ENCODE measurements around the gene IGSF10. TPM values are rescaled to one million over a fixed set of nuclear protein-coding genes. Genes with fewer than 3 reads are reported as not detected.
A peak's percentile ranks its signal among the peaks of the same experiment; 100 is the strongest.

IGSF10 gene
- total RNA-seq, 1 experiment from 2014 or later, result not detected

GRCh38 chr3:151476344-151477018 is 15.6 kb upstream of the IGSF10 start:
- in situ Hi-C loops (cut with HindIII; ENCODE audit: low pct_unique_long_range_greater_than_20kb, low sequenced_read_pairs), result no loop called here
- no peak for DNase-seq (ENCODE audit: low read depth)

GRCh38 chr3:151468284-151468917 is 7.5 kb upstream of the IGSF10 start:
- in situ Hi-C loops (cut with HindIII; ENCODE audit: low pct_unique_long_range_greater_than_20kb, low sequenced_read_pairs), result no loop called here
- DNase-seq (ENCODE audit: low read depth), result peak; percentile 16

DNA sequence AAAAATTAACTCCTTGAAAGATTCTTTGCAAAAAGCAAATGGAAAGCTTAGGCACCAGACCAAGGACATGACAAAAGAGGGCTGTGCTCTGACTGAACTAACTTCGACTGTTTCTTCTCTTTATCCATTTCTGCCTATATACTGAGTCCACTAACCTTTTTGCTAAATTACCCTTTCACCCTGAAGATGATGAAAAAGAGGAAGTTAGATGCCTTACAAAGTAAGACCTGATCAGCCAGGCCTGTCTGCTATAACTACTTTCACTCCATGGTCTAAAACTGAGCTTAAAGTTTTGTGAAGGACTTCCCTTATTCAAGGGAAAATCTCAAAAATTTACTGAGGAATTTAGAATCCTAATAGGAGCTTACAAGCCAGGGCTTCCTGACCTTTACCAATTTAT is 6.2 kb upstream of the IGSF10 start:
- in situ Hi-C loops (cut with HindIII; ENCODE audit: low pct_unique_long_range_greater_than_20kb, low sequenced_read_pairs), result no loop called here

GRCh38 chr3:151462991-151463390 is 2.1 kb upstream of the IGSF10 start:
- in situ Hi-C loops (cut with HindIII; ENCODE audit: low pct_unique_long_range_greater_than_20kb, low sequenced_read_pairs), result no loop called here

More for the DNA sequence above, 6.2 kb upstream of the IGSF10 start:
- no peak for DNase-seq (ENCODE audit: low read depth)

DNA sequence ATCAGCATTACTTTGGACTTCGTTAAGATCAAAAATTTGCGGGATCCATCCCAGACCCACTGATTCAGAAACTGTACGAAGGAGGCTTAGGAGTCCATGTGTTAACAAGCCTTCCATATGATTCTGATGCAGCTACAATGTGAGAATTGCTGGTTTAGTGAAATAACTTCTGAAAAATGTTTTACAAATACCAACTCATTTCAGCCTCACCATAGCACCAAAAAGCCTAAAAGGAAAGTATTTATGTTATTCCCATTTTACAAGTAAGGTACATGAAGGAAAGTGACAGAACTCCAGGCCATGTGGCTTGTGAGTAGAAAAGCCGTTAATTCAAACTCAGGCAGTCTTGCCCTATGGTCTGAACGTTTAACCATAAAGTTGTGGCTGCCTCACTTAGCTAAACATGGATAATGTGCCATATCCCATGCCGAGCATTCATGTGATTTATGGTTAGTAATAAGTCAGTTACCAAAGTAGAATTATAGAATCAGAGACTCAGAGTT is 1.5 kb upstream of the IGSF10 start:
- DNase-seq (ENCODE audit: low read depth), result no peak
- in situ Hi-C loops (cut with HindIII; ENCODE audit: low pct_unique_long_range_greater_than_20kb, low sequenced_read_pairs), result no loop called here

More at GRCh38 chr3:151462991-151463390, 2.1 kb upstream of the IGSF10 start:
- no peak for DNase-seq (ENCODE audit: low read depth)

- in situ Hi-C loops (cut with HindIII; ENCODE audit: low pct_unique_long_range_greater_than_20kb, low sequenced_read_pairs), result no loop called here
- no peak for DNase-seq (ENCODE audit: low read depth)
These were observed 633 bp downstream of the IGSF10 start for GRCh38 chr3:151460228-151460627.

DNA sequence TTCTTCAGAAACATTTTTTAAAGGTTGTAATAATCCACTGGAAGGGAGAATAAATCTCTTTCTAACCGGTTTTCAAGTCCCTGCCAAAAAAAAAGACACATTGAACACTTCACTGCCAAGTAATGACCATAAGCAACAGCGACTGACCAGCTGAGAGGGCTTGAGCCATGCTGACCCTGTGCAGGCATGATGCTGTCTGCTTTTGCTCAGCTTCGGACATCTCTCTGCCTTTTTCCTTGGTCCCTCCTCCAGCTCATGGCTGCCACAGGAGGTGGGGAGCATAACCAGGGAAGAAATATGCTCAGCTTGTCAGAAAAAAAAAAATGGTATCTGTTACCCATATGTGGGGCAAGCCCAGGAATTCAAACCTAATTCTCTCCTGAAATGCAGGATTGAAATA is 1.5 kb downstream of the IGSF10 start:
- in situ Hi-C loops (cut with HindIII; ENCODE audit: low pct_unique_long_range_greater_than_20kb, low sequenced_read_pairs), result no loop called here
- DNase-seq (ENCODE audit: low read depth), result no peak

DNA sequence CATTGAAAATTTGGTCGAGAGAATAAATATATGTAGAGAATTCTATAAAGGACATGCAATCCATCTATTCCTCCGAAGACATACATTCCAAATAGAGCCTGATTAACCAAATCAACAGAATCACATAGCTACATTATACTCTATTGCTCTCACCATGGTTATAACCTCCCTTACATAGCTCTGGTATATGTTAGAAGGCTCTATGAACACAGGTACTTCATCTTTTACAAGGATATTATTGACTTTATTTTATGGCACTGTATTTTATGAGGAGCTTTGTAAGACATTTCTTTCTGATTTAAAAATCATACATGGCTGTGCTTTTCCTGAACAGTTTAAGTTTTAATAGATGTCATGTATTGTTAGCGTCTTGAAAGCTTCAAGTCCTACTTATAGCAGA is 4.8 kb downstream of the IGSF10 start:
- in situ Hi-C loops (cut with HindIII; ENCODE audit: low pct_unique_long_range_greater_than_20kb, low sequenced_read_pairs), result no loop called here

DNA sequence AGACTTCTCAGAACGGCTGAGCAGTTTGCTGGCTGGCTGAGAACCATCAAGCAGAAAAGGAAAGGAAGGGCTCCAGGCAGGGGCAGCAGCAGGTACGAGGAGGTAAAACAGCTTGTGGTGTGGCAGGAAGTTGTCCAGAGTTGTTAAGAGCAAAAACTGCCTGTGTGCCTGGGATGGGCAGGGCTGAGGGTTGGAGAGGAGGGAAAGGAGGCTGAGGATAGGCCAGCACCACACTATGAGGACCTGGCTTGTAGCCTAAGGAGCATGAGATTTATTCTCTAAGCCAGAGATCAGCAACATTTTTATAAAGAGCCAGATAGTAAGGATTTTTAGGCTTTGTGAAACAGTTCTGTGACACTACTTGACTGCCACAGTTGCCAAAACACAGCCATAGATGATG is 8.0 kb downstream of the IGSF10 start:
- in situ Hi-C loops (cut with HindIII; ENCODE audit: low pct_unique_long_range_greater_than_20kb, low sequenced_read_pairs), result no loop called here
- no peak for DNase-seq (ENCODE audit: low read depth)

More for the DNA sequence above, 4.8 kb downstream of the IGSF10 start:
- DNase-seq (ENCODE audit: low read depth), result no peak

DNA sequence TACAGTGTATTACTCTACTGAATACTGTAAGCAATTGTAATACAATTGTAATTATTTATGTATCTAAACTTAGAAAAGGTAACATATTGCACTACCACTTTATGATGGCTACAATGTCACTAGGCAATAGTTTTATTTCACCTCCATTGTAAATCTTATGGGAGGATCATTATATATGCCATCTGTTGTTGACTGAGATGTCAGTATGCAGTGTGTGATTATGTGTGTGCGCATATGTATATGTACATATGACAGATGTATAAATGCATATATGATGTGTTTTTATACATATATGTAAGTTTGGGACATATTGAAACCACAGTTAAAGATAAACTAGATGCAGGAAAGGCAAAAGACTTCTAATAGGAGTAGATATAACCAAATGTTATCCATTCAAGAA is 8.5 kb downstream of the IGSF10 start:
- in situ Hi-C loops (cut with HindIII; ENCODE audit: low pct_unique_long_range_greater_than_20kb, low sequenced_read_pairs), result no loop called here
- DNase-seq (ENCODE audit: low read depth), result no peak

GRCh38 chr3:151446002-151446340 is 14.9 kb downstream of the IGSF10 start:
- in situ Hi-C loops (cut with HindIII; ENCODE audit: low pct_unique_long_range_greater_than_20kb, low sequenced_read_pairs), result no loop called here
- DNase-seq (ENCODE audit: low read depth), result no peak

- DNase-seq (ENCODE audit: low read depth), result no peak
- in situ Hi-C loops (cut with HindIII; ENCODE audit: low pct_unique_long_range_greater_than_20kb, low sequenced_read_pairs), result no loop called here
These were observed 15.4 kb downstream of the IGSF10 start for GRCh38 chr3:151445273-151446001.

GRCh38 chr3:151443583-151443982 is 17.3 kb downstream of the IGSF10 start:
- DNase-seq (ENCODE audit: low read depth), result no peak
- in situ Hi-C loops (cut with HindIII; ENCODE audit: low pct_unique_long_range_greater_than_20kb, low sequenced_read_pairs), result no loop called here

- DNase-seq (ENCODE audit: low read depth), result no peak
- in situ Hi-C loops (cut with HindIII; ENCODE audit: low pct_unique_long_range_greater_than_20kb, low sequenced_read_pairs), result no loop called here
These were observed 19.9 kb downstream of the IGSF10 start for GRCh38 chr3:151440940-151441339.

DNA sequence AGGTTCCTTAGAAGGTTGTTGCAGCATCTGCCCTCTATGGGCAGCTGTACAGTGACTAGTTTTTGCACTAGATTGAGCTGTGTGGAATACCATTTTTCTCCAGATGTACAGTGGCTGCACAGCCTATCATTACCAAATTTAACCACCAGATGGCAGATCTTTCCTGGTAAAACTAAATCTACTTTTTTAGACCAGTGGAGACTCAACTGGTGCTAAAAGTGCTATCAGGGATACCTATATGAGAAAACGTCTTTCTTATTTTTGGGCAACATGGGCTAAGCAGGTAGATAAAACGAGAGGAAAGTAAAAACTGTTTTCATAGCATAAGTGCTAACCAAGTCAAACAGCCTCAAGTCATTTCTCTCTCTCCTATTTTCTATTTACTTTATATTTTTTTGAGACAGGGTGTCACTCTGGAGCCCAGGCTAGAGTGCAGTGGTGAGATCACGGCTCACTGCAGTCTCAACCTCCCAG is 21.2 kb downstream of the IGSF10 start:
- in situ Hi-C loops (cut with HindIII; ENCODE audit: low pct_unique_long_range_greater_than_20kb, low sequenced_read_pairs), result no loop called here

GRCh38 chr3:151437906-151438305 is 23.0 kb downstream of the IGSF10 start:
- DNase-seq (ENCODE audit: low read depth), result no peak
- in situ Hi-C loops (cut with HindIII; ENCODE audit: low pct_unique_long_range_greater_than_20kb, low sequenced_read_pairs), result no loop called here

More for the DNA sequence above, 21.2 kb downstream of the IGSF10 start:
- DNase-seq (ENCODE audit: low read depth), result peak; percentile 53

DNA sequence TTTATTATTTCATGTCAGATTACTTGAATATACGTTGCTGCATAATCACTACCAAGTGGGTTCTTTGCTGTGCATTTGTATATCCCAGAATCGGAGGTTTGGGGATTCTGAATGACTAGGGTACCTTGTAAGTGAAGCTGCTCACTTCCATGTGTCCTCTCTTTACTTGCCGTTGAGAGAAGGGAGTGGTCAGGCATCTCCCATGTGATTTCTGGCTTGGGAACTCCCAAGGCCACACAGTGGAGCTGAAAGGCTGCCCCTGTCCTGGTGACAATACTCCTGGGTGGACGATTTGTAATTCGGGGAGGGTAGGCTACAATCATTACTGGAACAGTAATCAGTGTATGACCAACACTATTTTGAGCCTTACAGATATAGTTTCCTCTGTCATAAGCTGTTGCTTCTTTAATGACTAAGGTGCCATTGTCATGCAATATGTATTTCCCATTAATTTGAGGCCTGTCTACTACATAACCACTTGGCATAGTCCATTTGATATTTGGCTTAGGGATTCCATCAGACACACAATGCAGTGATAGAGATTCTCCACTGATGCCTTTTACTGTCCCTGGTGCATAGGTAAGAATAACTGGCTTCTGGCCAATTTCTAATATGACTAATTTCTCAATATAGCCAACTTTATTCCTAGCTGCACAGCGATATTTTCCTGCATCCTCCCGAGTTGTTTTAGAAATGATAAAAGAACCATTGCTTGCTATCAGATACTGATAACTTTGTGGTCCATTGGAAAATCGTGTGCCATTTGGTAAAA is 24.0 kb downstream of the IGSF10 start:
- no peak for DNase-seq (ENCODE audit: low read depth)
- in situ Hi-C loops (cut with HindIII; ENCODE audit: low pct_unique_long_range_greater_than_20kb, low sequenced_read_pairs), result no loop called here

DNA sequence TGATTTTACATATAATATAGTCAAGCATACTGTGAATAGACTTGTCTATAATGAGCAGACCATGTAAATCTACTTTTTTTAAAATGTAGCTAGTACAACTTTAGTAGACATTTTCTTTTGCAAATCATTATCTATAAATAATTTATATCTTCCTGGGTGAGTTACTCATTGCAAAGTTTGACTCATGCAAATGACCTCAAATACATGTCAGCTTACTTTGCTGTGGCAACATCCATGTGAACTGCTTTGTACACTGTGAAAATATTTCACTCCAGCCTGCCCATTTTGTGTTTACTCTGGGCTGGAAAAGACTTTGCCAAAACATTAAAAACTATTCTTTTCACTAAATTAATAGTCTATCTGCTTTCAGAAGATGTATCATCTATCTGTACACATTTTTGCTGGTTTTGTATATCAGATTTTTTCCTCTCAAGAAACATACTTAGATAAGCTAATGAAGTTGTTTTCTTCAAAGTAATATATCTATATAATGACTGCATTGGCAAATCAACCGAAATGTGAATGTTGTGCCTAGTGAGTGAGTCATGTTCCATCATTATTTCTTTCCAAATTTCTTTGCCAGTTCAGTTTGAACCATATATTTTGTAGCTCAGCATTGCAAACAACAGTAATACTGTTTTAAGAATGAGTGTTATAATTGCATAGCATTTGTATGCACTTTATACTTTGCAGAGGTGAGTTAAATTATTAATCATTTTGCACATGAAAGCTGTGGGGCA is 26.5 kb downstream of the IGSF10 start:
- DNase-seq (ENCODE audit: low read depth), result peak; percentile 21
- in situ Hi-C loops (cut with HindIII; ENCODE audit: low pct_unique_long_range_greater_than_20kb, low sequenced_read_pairs), result no loop called here

All from Caki2 (cell line).